A549 (cell line): ENCODE measurements around the gene ACTR8.

Experiments
- POLR2A ChIP-seq: IDR thresholded peaks from 2 replicates; pipeline ENCODE4 v1.6.1; 2012; ENCODE audit warnings: mild to moderate bottlenecking, low read length
- TF ChIP-seq, protein P1 (sequence below): fragments of 200-600 bp; sonication (generic); IDR thresholded peaks from 2 replicates; pipeline ENCODE4 v1.6.1; 2016; ENCODE audit warnings: antibody characterized with exemption, mild to moderate bottlenecking, moderate library complexity
- TF ChIP-seq, protein P2 (sequence below): fragments of >200 bp; sonication (Bioruptor Twin); formaldehyde crosslinking; IDR thresholded peaks from 3 replicates; pipeline ENCODE4 v1.5.1; 2016

DNA sequence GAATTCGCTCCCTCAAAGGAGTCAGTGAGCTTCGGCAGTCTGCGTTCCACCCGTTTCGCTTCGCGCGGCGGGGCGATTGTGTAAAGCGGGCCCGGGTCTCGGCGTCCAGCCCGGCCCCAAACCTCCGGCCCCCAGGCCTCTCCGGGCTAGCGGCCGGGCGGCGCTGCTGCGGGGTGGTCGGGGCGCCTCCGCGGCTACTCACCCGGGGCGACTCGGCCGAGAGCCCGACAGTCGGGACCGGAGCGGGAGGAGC, 36.1 kb downstream of the ACTR8 start:
- no peak for TF ChIP-seq POLR2A
- TF ChIP-seq, protein P1, sequence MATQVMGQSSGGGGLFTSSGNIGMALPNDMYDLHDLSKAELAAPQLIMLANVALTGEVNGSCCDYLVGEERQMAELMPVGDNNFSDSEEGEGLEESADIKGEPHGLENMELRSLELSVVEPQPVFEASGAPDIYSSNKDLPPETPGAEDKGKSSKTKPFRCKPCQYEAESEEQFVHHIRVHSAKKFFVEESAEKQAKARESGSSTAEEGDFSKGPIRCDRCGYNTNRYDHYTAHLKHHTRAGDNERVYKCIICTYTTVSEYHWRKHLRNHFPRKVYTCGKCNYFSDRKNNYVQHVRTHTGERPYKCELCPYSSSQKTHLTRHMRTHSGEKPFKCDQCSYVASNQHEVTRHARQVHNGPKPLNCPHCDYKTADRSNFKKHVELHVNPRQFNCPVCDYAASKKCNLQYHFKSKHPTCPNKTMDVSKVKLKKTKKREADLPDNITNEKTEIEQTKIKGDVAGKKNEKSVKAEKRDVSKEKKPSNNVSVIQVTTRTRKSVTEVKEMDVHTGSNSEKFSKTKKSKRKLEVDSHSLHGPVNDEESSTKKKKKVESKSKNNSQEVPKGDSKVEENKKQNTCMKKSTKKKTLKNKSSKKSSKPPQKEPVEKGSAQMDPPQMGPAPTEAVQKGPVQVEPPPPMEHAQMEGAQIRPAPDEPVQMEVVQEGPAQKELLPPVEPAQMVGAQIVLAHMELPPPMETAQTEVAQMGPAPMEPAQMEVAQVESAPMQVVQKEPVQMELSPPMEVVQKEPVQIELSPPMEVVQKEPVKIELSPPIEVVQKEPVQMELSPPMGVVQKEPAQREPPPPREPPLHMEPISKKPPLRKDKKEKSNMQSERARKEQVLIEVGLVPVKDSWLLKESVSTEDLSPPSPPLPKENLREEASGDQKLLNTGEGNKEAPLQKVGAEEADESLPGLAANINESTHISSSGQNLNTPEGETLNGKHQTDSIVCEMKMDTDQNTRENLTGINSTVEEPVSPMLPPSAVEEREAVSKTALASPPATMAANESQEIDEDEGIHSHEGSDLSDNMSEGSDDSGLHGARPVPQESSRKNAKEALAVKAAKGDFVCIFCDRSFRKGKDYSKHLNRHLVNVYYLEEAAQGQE: no peak
- TF ChIP-seq, protein P2, sequence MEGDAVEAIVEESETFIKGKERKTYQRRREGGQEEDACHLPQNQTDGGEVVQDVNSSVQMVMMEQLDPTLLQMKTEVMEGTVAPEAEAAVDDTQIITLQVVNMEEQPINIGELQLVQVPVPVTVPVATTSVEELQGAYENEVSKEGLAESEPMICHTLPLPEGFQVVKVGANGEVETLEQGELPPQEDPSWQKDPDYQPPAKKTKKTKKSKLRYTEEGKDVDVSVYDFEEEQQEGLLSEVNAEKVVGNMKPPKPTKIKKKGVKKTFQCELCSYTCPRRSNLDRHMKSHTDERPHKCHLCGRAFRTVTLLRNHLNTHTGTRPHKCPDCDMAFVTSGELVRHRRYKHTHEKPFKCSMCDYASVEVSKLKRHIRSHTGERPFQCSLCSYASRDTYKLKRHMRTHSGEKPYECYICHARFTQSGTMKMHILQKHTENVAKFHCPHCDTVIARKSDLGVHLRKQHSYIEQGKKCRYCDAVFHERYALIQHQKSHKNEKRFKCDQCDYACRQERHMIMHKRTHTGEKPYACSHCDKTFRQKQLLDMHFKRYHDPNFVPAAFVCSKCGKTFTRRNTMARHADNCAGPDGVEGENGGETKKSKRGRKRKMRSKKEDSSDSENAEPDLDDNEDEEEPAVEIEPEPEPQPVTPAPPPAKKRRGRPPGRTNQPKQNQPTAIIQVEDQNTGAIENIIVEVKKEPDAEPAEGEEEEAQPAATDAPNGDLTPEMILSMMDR: no peak; the same call in 2 of the 3 replicates
